AG04450 (cell line): Measurements from ENCODE around the gene SIGLEC10. TPM values are rescaled to one million over a fixed set of nuclear protein-coding genes. Genes with fewer than 3 reads are reported as not detected.
"Not testable (repeated sequence)": the region's sequence is repeated elsewhere in the genome, so short reads cannot be mapped to it uniquely, and the experiment has no call there.

ENCODE experiments used
- CTCF ChIA-PET: fragments of 300-600, 350-600 bp; formaldehyde crosslinking; extraction: SDS; loops from one replicate; lab custom pipeline; 2022; ENCODE audit warnings: antibody characterized with exemption, inconsistent platforms; lab: Charles Lee
- POLR2A ChIA-PET: fragments of 350-600 bp; formaldehyde crosslinking; extraction: SDS; loops from one replicate; lab custom pipeline; 2021; ENCODE audit warnings: antibody characterized with exemption, inconsistent platforms; lab: Yijun Ruan, JAX
- DNase-seq: peaks from one replicate; pipeline ENCODE4 v3.0.0-alpha.2; 2011; ENCODE audit warnings: low read depth, low spot score
- H3K27ac ChIP-seq: one replicate; pipeline ENCODE4 v1.5.1; 2012; ENCODE audit warnings: low read depth, low read length, control low read depth
- H3K27me3 ChIP-seq: one replicate; pipeline ENCODE4 v1.6.0; 2012; ENCODE audit warnings: low read length; ENCODE audit not compliant: control insufficient read depth, insufficient read depth
- H3K4me3 ChIP-seq: 2 replicates; pipeline ENCODE4 v1.5.1; 2011; ENCODE audit warnings: mild to moderate bottlenecking, low read depth, low read length, control low read depth
- H3K9me3 ChIP-seq: 2 replicates; pipeline ENCODE4 v1.5.1; 2012; ENCODE audit warnings: low read length; ENCODE audit not compliant: control insufficient read depth, insufficient read depth
- CTCF ChIP-seq: IDR thresholded peaks from 2 replicates; pipeline ENCODE4 v1.5.1; 2011; ENCODE audit warnings: low read depth, low read length, control low read depth, inconsistent platforms
- polyA plus RNA-seq: library from polyadenylated mRNA; depleted of rRNA; stranded (reverse); fragments of >200 nt; gene quantifications from 2 replicates; pipeline ENCODE4 v1.2.3, GENCODE V29; 2011

The SIGLEC10 gene
- polyA plus RNA-seq, 1 experiment = not detected

- CTCF ChIA-PET = no interaction called here
- no peaks in the 10 kb centered on the region for H3K27me3 ChIP-seq
- DNase-seq = no peak
- H3K27ac ChIP-seq = no peak overlapping the region
- TF ChIP-seq CTCF = no peak
- H3K9me3 ChIP-seq = peaks cover 13% of the 10 kb centered on the region
- no peak overlapping the region for H3K4me3 ChIP-seq
- POLR2A ChIA-PET = no interaction called here
Observed at GRCh38 chr19:51448011-51448410, 30.6 kb upstream of the SIGLEC10 start.

- POLR2A ChIA-PET, H3K4me3 ChIP-seq, CTCF ChIA-PET, DNase-seq, H3K27ac ChIP-seq, H3K27me3 ChIP-seq: not testable (repeated sequence)
- peaks cover 13% of the 10 kb centered on the region for H3K9me3 ChIP-seq
Observed at GRCh38 chr19:51447510-51447909, 30.1 kb upstream of the SIGLEC10 start.

GRCh38 chr19:51441410-51442390, 24.3 kb upstream of the SIGLEC10 start:
- POLR2A ChIA-PET = no interaction called here
- no peak for TF ChIP-seq CTCF
- CTCF ChIA-PET = no interaction called here

GRCh38 chr19:51440846-51441409, 23.5 kb upstream of the SIGLEC10 start:
- H3K27me3 ChIP-seq = no peaks in the 10 kb centered on the region
- no peak for DNase-seq
- CTCF ChIA-PET = no interaction called here
- H3K4me3 ChIP-seq = no peak overlapping the region
- no peak overlapping the region for H3K27ac ChIP-seq
- no peak for TF ChIP-seq CTCF
- H3K9me3 ChIP-seq = no peaks in the 10 kb centered on the region; the same call in 1 of the 2 replicates
- POLR2A ChIA-PET = no interaction called here

More at GRCh38 chr19:51441410-51442390, 24.3 kb upstream of the SIGLEC10 start:
- DNase-seq = no peak
- no peak overlapping the region for H3K4me3 ChIP-seq
- no peaks in the 10 kb centered on the region; the same call in 1 of the 2 replicates for H3K9me3 ChIP-seq
- no peak overlapping the region for H3K27ac ChIP-seq
- H3K27me3 ChIP-seq = no peaks in the 10 kb centered on the region

GRCh38 chr19:51440052-51440451, 22.6 kb upstream of the SIGLEC10 start:
- ChIA-PET POLR2A (no interaction called here), CTCF (interaction anchor here (1.8 kb wide), 1 partner anchor 18 kb away, joined by 6 read pairs; no protein-coding TSS in a partner anchor)
- H3K27me3 ChIP-seq = no peaks in the 10 kb centered on the region
- H3K4me3 ChIP-seq = no peak overlapping the region
- no peak for TF ChIP-seq CTCF
- no peaks in the 10 kb centered on the region; the same call in 1 of the 2 replicates for H3K9me3 ChIP-seq
- no peak overlapping the region for H3K27ac ChIP-seq
- DNase-seq = no peak
